GM19035 (cell line): ENCODE results near the gene PGAP2.
A peak's percentile ranks its signal among the peaks of the same experiment; 100 is the strongest.

Experiments used
- ATAC-seq: cut with Tn5 transposase; IDR thresholded peaks from one replicate; pipeline ENCODE4 v1.9.1; 2021; ENCODE audit not compliant: unreplicated experiment

The PGAP2 gene

DNA sequence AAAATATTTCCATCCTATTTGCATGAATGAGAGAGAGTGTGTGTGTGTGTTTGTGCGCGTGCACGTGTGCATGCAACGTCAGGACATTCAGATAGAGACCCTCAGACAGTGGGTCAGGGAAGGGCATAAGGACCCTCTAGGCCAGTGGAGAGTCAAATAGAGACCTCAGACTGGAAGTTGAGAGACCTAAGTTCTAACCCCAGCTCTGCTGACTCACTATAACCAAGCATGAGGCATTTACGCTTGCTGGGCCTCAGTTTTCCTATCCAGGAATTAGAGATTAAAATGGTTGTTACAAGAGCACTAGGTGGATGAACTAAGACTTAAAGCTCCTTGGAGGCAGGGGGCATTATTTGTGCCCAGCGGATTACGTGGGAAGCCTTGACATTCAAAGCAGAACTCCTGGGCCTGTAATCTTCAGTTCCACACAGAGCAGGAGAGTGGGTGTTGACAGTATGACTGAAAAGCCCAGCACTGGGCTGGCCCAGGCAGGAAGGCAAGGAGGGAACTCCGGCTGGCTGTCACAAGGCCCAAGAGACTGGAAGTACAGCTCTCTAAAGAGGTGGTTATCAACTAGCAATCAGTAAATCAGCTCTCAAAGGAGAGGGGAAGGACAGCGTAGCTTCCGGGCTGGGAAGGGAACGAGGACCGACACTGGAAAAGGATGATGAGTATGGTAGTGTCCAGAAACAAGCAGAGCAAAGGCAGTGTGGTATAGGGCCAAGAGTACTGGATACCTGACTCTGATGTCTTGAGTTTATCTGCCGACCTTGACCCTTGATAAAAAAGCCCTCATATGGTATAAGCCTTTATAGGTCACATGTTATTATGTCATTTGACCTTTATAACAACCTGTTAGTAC lies 23.2 kb downstream of the PGAP2 start:
- ATAC-seq = no peak

- no peak for ATAC-seq
Observed at GRCh38 chr11:3832816-3833215, 24.5 kb downstream of the PGAP2 start.

- no peak for ATAC-seq
Observed at GRCh38 chr11:3833449-3833848, 25.1 kb downstream of the PGAP2 start.

DNA sequence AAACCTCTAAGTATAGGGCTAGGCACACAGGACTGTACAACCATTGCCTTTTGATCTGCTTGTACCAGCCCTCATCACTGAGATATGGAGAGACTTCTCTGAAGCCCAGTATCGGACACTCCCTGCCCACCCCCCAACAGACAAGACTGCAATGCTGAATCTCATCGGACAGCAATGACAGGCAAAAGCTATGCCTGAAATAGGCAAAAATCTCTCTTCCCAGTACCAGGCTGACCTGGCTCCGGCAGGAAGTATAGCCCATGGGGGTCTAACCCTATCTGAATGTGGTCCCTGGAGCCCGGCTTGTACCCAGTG lies 25.9 kb downstream of the PGAP2 start:
- no peak for ATAC-seq

GRCh38 chr11:3834664-3835461 lies 26.5 kb downstream of the PGAP2 start:
- ATAC-seq = no peak

DNA sequence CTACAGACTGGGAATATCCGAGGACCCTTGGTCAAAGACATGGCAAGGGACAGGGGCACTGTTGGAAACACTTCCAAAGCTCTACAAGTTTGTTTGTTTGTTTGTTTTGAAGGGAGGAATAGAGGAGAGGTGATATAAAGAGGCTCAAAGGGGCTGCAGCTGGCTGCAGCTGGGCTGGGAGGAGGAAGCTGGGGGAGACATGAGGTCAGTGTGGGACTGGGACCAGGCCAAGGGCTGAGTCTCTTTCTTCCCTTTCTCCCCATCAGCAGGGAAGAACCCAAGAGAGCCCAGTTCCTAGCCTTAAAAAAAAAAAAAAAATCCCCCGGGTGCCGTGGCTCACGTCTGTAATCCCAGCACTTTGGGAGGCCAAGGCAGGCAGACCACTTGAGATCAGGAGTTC lies 27.4 kb downstream of the PGAP2 start:
- ATAC-seq = no peak

DNA sequence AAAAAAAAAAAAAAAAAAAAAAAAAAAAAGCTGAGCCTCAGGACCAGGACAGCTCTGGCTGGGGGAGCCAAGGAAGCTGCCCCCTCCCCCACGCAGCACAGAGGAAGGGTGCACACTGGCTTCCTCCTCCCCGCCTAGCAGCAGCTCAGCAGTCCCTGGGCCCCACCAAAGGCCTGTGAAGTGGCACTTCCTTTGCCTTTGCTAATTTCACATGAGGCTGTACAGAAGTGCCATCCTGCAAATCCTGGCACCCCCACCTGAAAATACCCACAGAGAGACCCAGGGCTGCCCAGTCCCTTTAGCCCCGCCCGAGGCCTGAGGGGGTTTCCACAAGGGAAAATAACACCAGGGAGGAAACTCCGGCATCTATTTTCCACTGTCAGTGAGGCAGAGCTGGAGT lies 28.5 kb downstream of the PGAP2 start:
- no peak for ATAC-seq

DNA sequence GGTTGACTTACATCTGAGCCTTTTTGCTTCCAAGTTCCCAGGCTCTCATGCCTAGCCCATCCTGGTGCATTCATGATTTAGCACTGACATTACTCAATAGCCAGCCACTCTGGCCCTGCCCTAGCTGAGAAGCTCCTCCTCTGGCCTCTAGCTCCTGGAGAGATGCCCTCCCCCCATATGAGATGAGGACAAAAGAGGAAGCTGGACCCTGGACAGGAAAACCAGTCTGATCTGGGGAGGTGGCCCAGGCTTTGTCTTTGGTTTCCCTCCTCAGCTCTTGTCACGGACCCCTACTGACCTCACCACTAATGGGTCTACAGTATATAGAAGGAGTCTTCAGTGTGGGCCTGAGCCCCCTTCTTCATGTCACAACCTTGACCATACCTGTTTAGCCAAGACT lies 29.4 kb downstream of the PGAP2 start:
- no peak for ATAC-seq

- no peak for ATAC-seq
Observed at GRCh38 chr11:3838504-3838903, 30.1 kb downstream of the PGAP2 start.

- ATAC-seq = peak; percentile 3
Observed at GRCh38 chr11:3840004-3840869, 31.9 kb downstream of the PGAP2 start.

DNA sequence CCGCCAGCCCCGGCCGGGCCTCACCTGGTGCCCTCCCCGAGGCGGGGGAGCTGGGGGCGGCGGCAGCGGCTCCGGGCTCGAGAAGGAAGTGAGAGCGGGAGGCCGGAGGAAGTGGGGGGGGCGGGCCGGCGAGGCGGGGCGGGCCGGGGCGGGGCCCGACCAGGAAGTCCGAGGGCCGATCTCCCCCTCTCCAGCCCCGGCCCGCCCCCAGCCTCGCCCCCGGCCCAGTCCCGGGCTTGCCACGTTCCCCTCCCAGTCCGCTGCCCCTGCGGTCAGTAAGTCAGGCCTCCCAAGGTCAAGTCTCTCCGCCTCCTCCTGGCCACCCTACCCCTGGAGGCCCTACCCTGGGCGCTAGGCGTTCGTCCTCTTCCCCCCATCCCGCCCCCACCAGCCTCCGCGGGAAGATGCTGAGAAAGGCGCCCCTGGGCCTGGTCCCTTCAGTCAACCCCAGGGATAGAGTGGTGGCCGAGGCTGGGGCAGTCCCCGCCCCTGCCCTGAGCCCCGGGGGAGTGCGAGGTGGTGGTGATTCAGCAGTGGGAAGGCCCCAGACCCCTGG lies 32.6 kb downstream of the PGAP2 start, which contains the start of gene RHOG:
Gene RHOG (minus strand): TSS at position 90 of the 556 bp plus-strand sequence. CDS start 12,821 bp downstream, outside the sequence.
- ATAC-seq = peak; percentile 40

DNA sequence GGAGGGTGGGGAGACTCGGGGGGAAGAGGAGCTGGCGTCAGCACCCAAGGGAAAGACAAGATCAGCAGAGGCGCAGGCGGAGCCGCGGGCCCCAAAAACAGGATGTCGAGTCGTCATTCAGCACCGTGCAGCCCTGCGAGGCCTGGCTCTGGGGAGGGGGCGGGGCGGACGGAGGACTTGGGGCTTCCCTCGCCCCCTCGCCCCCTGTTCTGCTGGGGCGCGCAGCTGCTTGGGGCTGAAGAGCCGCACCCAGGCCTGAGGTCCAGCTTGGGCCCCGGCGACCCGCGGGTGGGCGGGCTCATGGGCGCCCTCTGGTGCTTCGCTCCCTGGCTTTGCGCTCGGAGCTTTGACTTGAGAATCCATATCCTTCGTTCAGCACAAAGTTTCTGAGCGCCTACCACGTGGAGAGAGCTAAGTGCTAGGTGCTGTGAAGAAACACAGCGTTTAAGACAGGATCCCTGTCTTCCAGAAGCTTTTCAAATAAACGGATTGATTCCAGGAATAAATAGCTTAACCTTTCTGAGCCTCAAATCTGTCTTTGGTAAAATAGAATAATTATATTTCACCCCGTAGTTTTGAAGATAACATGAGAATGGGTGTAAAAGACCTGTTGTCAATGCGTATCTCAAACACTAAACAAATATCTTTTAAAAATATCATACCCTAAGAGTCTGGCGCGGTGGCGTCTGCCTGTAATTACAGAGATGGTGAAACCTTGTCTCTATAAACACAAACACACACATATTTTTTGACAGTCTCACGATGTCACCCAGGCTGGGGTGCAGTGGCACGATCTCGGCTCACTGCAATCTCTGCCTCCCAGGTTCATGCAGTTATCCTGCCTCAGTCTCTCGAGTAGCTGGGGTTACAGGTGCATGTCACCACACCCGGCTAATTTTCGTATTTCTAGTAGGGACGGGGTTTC lies 33.3 kb downstream of the PGAP2 start:
- ATAC-seq = peak; percentile 56

- ATAC-seq = no peak
Observed at GRCh38 chr11:3843326-3843725, 35.0 kb downstream of the PGAP2 start.

- no peak for ATAC-seq
Observed at GRCh38 chr11:3845246-3845645, 36.9 kb downstream of the PGAP2 start.

DNA sequence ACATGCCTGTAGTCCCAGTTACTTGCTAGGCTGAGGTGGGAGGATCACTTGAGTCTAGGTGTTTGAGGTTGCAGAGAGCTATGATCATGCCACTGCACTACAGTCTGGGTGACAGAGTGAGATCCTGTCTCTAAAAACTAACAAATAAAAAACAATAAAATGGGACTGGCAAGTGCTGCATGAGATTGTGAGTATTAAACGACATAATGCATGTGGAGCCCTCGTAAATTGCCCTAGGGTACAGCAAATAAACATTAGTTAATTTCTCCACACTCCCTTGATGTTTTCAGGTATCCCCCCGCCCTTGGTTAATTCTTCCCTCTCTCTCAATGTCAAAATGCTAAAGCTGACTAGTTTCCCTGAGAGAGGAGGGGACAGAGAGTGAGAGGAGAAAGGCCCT lies 37.3 kb downstream of the PGAP2 start:
- ATAC-seq = no peak

GRCh38 chr11:3849297-3849874 lies 41.0 kb downstream of the PGAP2 start:
- ATAC-seq = no peak

DNA sequence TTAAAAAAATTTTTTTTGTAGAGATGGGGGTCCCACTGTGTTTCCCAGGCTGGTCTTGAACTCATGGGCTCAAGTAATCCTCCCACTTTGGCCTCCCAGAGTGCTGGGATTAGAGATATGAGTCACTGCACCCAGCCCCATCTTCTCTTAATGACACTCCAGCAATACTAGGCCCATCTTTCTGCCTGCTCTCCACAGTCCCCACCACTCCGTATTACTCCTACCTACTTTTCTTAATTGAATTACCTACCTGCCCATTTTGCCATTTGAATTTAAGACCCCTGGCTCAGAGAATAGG lies 45.1 kb downstream of the PGAP2 start:
- ATAC-seq = no peak

- peak; percentile 35 for ATAC-seq
Observed at GRCh38 chr11:3853899-3854659, 45.7 kb downstream of the PGAP2 start.

DNA sequence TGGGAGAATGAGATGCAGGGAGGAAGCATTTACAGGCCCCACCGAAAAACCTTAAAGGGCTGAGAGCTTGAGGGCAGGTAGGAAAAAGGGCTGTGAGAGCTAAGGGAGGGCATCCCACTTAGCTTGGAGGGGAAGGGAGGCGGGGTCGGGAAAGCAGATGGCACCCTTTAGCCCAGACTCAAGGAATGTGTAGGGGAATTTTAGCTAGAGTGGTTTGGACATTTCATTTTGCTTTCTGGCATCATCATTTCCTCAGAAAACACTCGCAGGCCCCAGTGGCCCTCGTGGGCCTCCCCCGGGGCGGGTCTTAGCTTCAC lies 46.3 kb downstream of the PGAP2 start:
- no peak for ATAC-seq
